Activated T-cell treated with anti-CD3 and anti-CD28 coated beads for 4 hours (primary cell): ENCODE measurements around the gene DNPEP.
"Not testable (repeated sequence)": the region's sequence is repeated elsewhere in the genome, so short reads cannot be mapped to it uniquely, and the experiment has no call there.

Experiments used
- DNase-seq: peaks from one replicate; pipeline ENCODE4 v3.0.0-alpha.2; 2020

The DNPEP gene

GRCh38 chr2:219399716-219400478 is 12.2 kb upstream of the DNPEP start:
- DNase-seq: no peak

GRCh38 chr2:219398721-219399363 is 11.1 kb upstream of the DNPEP start:
- DNase-seq: no peak

GRCh38 chr2:219396863-219397457 is 9.2 kb upstream of the DNPEP start:
- DNase-seq: no peak

- no peak for DNase-seq
These were observed 7.9 kb upstream of the DNPEP start for GRCh38 chr2:219395609-219396008.

GRCh38 chr2:219395056-219395455 is 7.3 kb upstream of the DNPEP start:
- DNase-seq: not testable (repeated sequence)

GRCh38 chr2:219392754-219393153 is 5.0 kb upstream of the DNPEP start:
- no peak for DNase-seq

GRCh38 chr2:219388907-219389156 is 1.1 kb upstream of the DNPEP start:
- DNase-seq: no peak

- peak; percentile 99 for DNase-seq
These were observed 602 bp upstream of the DNPEP start for GRCh38 chr2:219388121-219388906.

GRCh38 chr2:219386532-219387280 is 1.0 kb downstream of the DNPEP start:
- DNase-seq: no peak

- no peak for DNase-seq
These were observed 1.7 kb downstream of the DNPEP start for GRCh38 chr2:219385958-219386520.

GRCh38 chr2:219384859-219385258 is 2.9 kb downstream of the DNPEP start:
- no peak for DNase-seq

GRCh38 chr2:219384083-219384713 is 3.5 kb downstream of the DNPEP start:
- DNase-seq: no peak

GRCh38 chr2:219381448-219381847 is 6.3 kb downstream of the DNPEP start:
- DNase-seq: no peak

GRCh38 chr2:219380926-219381325 is 6.8 kb downstream of the DNPEP start:
- no peak for DNase-seq

- no peak for DNase-seq
These were observed 9.4 kb downstream of the DNPEP start for GRCh38 chr2:219378163-219378851.

- DNase-seq: no peak
These were observed 18.3 kb downstream of the DNPEP start for GRCh38 chr2:219369447-219369861.

GRCh38 chr2:219368690-219369191 is 19.0 kb downstream of the DNPEP start:
- DNase-seq: no peak

GRCh38 chr2:219362524-219363164 is 25.1 kb downstream of the DNPEP start:
- no peak for DNase-seq

- DNase-seq: no peak
These were observed 25.6 kb downstream of the DNPEP start for GRCh38 chr2:219362072-219362471.
